Myometrial cell (primary cell): ENCODE measurements around the gene OR5T1. TPM values are rescaled to one million over a fixed set of nuclear protein-coding genes. Genes with fewer than 3 reads are reported as not detected.

Source experiments
- total RNA-seq: library from RNA; depleted of rRNA; stranded (reverse); fragments of >200 nt; gene quantifications from 2 replicates; pipeline ENCODE4 v1.2.3, GENCODE V29; 2015

The OR5T1 gene
- total RNA-seq, result not detected in 2 replicates

DNA sequence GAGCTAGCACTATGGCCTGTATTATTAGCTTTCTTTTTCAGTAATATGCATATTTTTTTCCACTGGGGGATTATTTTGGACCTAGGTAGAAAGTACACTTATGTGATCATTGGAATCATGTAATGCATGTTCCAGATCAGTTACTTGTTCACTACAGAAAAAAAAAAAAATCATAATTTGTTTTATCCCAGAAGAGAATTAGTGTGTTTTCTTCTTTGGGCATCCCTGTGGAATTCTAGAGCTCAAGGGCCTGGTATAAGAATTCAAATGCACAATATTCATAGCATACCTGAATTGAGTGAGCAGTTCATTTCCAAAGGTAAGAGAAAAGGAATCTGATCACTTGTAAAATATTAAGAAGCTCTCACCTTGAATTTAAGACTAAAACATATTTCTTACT lies at the start of gene OR5T1:
Gene OR5T1, plus strand, starts transcription at position 301 of the 400 bp plus-strand sequence. CDS start 1,485 bp downstream, outside the sequence.

DNA sequence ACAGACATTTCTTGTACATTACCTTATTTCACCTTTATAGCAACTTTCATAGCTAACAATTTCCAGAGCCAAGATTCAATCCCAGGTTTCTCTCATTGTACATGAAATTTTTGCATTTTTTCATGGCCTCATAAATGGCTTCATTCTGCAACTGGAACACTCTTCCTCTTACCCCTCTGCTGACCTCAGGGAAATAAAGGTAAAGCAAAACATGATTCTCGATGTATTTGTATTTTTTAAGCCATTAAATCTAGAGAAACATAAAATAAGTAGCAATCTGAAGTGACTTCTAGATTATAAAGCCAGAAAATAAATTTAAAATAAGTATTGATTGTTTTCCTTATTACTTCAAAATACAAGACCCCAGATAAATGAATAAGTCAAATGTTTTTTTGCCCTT lies 39.8 kb upstream of the OR5T1 start, which contains the start of gene OR5T2:
Gene OR5T2, minus strand, starts transcription at position 101 of the 400 bp plus-strand sequence. CDS start 1,193 bp downstream, outside the sequence.

DNA sequence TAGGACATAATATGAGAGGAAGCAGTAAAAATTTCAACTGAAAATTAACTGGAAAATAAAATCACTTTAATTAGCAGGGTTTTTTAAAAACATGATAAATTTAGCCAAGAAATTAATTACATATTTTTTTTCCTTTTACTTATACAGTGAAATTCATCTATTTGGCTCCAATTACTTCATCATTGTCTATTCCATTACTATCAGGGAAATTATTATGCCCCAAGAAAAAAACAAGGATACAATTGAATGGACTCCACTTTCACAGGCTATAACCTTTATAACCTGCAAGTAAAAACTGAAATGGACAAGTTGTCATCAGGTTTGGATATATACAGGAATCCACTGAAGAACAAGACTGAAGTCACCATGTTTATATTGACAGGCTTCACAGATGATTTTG lies 22.0 kb upstream of the OR5T1 start, which contains the start of gene OR5T3:
Gene OR5T3, plus strand, starts transcription at position 301 of the 400 bp plus-strand sequence. Its CDS starts 0 bp downstream, at position 301.

DNA sequence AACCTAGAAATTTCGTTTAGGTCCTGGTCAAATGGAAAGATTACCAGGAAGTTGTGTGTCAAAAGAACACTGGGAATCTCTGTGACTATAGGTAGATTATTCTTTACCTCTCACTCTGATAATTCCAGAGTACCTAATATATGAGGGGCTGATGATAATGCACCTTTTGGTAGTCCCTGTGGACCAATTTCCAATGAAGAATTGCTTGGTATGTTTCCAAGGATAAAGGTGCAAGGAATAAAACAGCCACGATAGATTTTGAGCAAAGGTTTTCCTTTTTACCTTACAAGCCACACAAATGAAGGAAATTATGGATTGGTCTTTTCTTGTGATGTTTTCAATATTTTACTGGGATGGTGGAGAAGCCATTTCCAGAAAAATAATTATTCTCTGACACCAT lies 18.2 kb downstream of the OR5T1 start, which contains the start of gene OR8H1:
Gene OR8H1, minus strand, starts transcription at position 101 of the 400 bp plus-strand sequence. CDS start 1,192 bp downstream, outside the sequence.

DNA sequence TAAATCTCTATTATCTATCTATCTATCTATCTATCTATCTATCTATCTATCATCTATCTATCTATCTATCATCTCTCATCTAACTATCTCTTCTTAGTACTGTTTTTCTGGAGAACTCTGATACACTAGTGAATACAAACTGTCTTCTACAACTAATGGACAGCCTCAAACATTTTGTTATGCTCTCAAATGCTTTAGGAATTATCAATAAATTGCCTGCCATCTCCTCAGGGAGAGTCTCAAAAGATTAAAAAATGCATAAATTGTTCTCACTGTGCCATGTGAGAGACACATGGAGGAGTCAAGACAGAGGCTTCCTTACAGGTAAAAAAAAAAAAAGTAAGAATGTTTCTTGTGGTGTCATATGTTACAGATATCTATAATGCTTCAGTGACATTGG lies 40.9 kb downstream of the OR5T1 start, which contains the start of gene OR8K3:
Gene OR8K3, plus strand, starts transcription at position 301 of the 400 bp plus-strand sequence. CDS start 3,163 bp downstream, outside the sequence.

Other genes starting within 250 kb of the OR5T1 start
- gene OR5AS1, start 246.5 kb upstream of the OR5T1 start, total RNA-seq, result not detected in 2 replicates
- gene OR8I2, start 180.8 kb upstream of the OR5T1 start, total RNA-seq, result not detected in 2 replicates
- gene OR8H2, start 170.5 kb upstream of the OR5T1 start, total RNA-seq, result not detected in 2 replicates
- gene OR8H3, start 151.8 kb upstream of the OR5T1 start, total RNA-seq, result not detected in 2 replicates
- gene OR8J3, start 134.0 kb upstream of the OR5T1 start, total RNA-seq, result not detected in 2 replicates
- gene OR8K5, start 113.8 kb upstream of the OR5T1 start, total RNA-seq, result not detected in 2 replicates
- gene OR5J2, start 97.5 kb upstream of the OR5T1 start, total RNA-seq, result not detected in 2 replicates
- gene OR5T2, start 39.9 kb upstream of the OR5T1 start, total RNA-seq, result not detected in 2 replicates
- gene OR5T3, start 21.9 kb upstream of the OR5T1 start, total RNA-seq, result not detected in 2 replicates
- not detected in 2 replicates for gene OR8H1, start 18.1 kb downstream of the OR5T1 start, total RNA-seq
- not detected in 2 replicates for gene OR8K3, start 41.0 kb downstream of the OR5T1 start, total RNA-seq
- not detected in 2 replicates for gene OR8K1, start 71.9 kb downstream of the OR5T1 start, total RNA-seq
- not detected in 2 replicates for gene OR8J1, start 80.1 kb downstream of the OR5T1 start, total RNA-seq
- gene OR8U1, start 101.5 kb downstream of the OR5T1 start, total RNA-seq, result not detected in 2 replicates
- gene OR5AL1, start 138.5 kb downstream of the OR5T1 start, total RNA-seq, result not detected in 2 replicates
- gene OR5M3, start 199.2 kb downstream of the OR5T1 start, total RNA-seq, result not detected in 2 replicates
- gene OR5M8, start 217.2 kb downstream of the OR5T1 start, total RNA-seq, result not detected in 2 replicates